GM18511 (cell line): ENCODE data around the gene PLP2.

Experiments
- ATAC-seq: cut with Tn5 transposase; IDR thresholded peaks from one replicate; pipeline ENCODE4 v1.9.1; 2021; ENCODE audit warnings: mild to moderate bottlenecking, moderate library complexity; ENCODE audit not compliant: unreplicated experiment

PLP2 gene

GRCh38 chrX:49186125-49187027 lies 14.7 kb downstream of the PLP2 start, which contains the start of gene PRICKLE3:
PRICKLE3 (minus strand) TSS chrX:49186373; CDS start chrX:49186297, 76 bp downstream.
- no peak for ATAC-seq

- ATAC-seq, result no peak
Measured at GRCh38 chrX:49187028-49187394, 15.3 kb downstream of the PLP2 start.

- ATAC-seq, result no peak
Measured at GRCh38 chrX:49187526-49187925, 15.8 kb downstream of the PLP2 start.

GRCh38 chrX:49188468-49189076 lies 16.9 kb downstream of the PLP2 start:
- no peak for ATAC-seq

GRCh38 chrX:49189606-49190005 lies 17.9 kb downstream of the PLP2 start:
- no peak for ATAC-seq

- peak; percentile 92 for ATAC-seq
Measured at GRCh38 chrX:49190821-49191573, 19.3 kb downstream of the PLP2 start.

GRCh38 chrX:49191574-49192011 lies 19.9 kb downstream of the PLP2 start:
- peak; percentile 18 for ATAC-seq

- no peak for ATAC-seq
Measured at GRCh38 chrX:49192722-49193328, 21.1 kb downstream of the PLP2 start.

- no peak for ATAC-seq
Measured at GRCh38 chrX:49193542-49193964, 21.9 kb downstream of the PLP2 start.

GRCh38 chrX:49197543-49198087 lies 25.9 kb downstream of the PLP2 start:
- no peak for ATAC-seq

GRCh38 chrX:49198540-49199314 lies 27.0 kb downstream of the PLP2 start:
- no peak for ATAC-seq

GRCh38 chrX:49199315-49199595 lies 27.6 kb downstream of the PLP2 start:
- no peak for ATAC-seq

GRCh38 chrX:49199906-49200771 lies 28.4 kb downstream of the PLP2 start, which contains the start of gene SYP:
SYP (minus strand) TSS chrX:49200193; CDS start chrX:49200186, 7 bp downstream.
- peak; percentile 96 for ATAC-seq

- no peak for ATAC-seq
Measured at GRCh38 chrX:49202022-49202421, 30.3 kb downstream of the PLP2 start.

GRCh38 chrX:49203536-49203935 lies 31.8 kb downstream of the PLP2 start:
- no peak for ATAC-seq

GRCh38 chrX:49204017-49204416 lies 32.3 kb downstream of the PLP2 start:
- no peak for ATAC-seq

GRCh38 chrX:49204709-49205108 lies 33.0 kb downstream of the PLP2 start:
- ATAC-seq, result no peak

- no peak for ATAC-seq
Measured at GRCh38 chrX:49205443-49205842, 33.7 kb downstream of the PLP2 start.

GRCh38 chrX:49206543-49206942 lies 34.8 kb downstream of the PLP2 start:
- ATAC-seq, result no peak
